ENCODE results near the gene PDGFRA.

Gene PDGFRA

DNA sequence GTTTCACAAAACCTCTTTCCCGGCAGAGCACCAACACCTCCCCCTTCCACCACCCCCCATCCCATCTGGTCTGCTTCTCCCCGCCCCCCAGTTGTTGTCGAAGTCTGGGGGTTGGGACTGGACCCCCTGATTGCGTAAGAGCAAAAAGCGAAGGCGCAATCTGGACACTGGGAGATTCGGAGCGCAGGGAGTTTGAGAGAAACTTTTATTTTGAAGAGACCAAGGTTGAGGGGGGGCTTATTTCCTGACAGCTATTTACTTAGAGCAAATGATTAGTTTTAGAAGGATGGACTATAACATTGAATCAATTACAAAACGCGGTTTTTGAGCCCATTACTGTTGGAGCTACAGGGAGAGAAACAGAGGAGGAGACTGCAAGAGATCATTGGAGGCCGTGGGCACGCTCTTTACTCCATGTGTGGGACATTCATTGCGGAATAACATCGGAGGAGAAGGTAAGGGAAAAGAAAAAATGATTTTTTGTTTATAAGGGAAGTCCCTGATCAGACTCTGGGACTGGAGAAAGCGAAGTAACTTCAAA is at the start of gene PDGFRA:
Gene PDGFRA, plus strand, starts transcription at position 333 of the 541 bp plus-strand sequence. CDS start 29,476 bp downstream, outside the sequence.
- H3K4me3 ChIP-seq (ENCODE audit: low read length): peak within 1 kb of the TSS; percentile 87

GRCh38 chr4:54184581-54184980 is 44.5 kb upstream of the PDGFRA start:
- Histone ChIP-seq H3K4me1 (ENCODE audit: control insufficient read depth, insufficient read depth, low read length) (no peaks in the 10 kb centered on the region), H3K36me3 (ENCODE audit: control insufficient read depth, insufficient read depth, low read length, severe bottlenecking) (no peaks in the 10 kb centered on the region), H3K9me3 (ENCODE audit: control insufficient read depth, low read length) (no peaks in the 10 kb centered on the region), H3K4me3 (ENCODE audit: low read length) (no peak overlapping the region), H3K9ac (ENCODE audit: low read length) (no peak overlapping the region), H3K27me3 (replicated peaks; ENCODE audit: control insufficient read depth, insufficient read depth, low read length) (no peaks in the 10 kb centered on the region)
- DNase-seq (ENCODE audit: low read depth): no peak

More for the DNA sequence above, at the start of gene PDGFRA:
- Histone ChIP-seq H3K9me3 (ENCODE audit: control insufficient read depth, low read length) (no peaks in the 10 kb centered on the region), H3K27me3 (replicated peaks; ENCODE audit: control insufficient read depth, insufficient read depth, low read length) (no peaks in the 10 kb centered on the region), H3K36me3 (ENCODE audit: control insufficient read depth, insufficient read depth, low read length, severe bottlenecking) (peaks cover 10% of the 10 kb centered on the region), H3K4me1 (ENCODE audit: control insufficient read depth, insufficient read depth, low read length) (peaks cover 32% of the 10 kb centered on the region), H3K9ac (ENCODE audit: low read length) (peak within 1 kb of the TSS; percentile 99)
- peak; percentile 96 for DNase-seq (ENCODE audit: low read depth)

- Histone ChIP-seq H3K27me3 (replicated peaks; ENCODE audit: control insufficient read depth, insufficient read depth, low read length) (no peaks in the 10 kb centered on the region), H3K9me3 (ENCODE audit: control insufficient read depth, low read length) (no peaks in the 10 kb centered on the region), H3K4me3 (ENCODE audit: low read length) (no peak overlapping the region), H3K9ac (ENCODE audit: low read length) (no peak overlapping the region), H3K4me1 (ENCODE audit: control insufficient read depth, insufficient read depth, low read length) (no peaks in the 10 kb centered on the region), H3K36me3 (ENCODE audit: control insufficient read depth, insufficient read depth, low read length, severe bottlenecking) (no peaks in the 10 kb centered on the region)
- no peak for DNase-seq (ENCODE audit: low read depth)
These were observed 43.9 kb upstream of the PDGFRA start for GRCh38 chr4:54185044-54185780.

DNA sequence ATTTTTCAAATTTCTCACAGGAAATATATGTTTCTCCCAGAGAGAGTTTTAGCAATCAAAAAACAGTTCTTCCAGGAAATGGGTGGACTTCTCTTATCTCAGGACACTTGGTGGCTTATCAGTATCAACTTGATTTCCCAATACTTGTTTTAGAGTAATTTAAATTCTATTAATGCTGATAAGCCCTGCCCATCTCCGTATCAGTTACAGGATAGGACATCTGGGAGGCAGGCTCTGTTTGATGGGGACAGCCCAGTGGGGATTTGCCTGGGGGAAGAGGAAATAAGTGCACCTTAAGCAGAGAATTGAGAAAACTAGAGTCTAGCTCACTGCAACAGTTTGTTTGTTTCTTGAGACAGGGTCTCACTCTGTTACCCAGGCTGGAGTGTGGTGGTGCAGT is 43.2 kb upstream of the PDGFRA start:
- no peak overlapping the region for H3K9ac ChIP-seq (ENCODE audit: low read length)
- DNase-seq (ENCODE audit: low read depth): no peak
- no peaks in the 10 kb centered on the region for H3K4me1 ChIP-seq (ENCODE audit: control insufficient read depth, insufficient read depth, low read length)
- H3K27me3 ChIP-seq (replicated peaks; ENCODE audit: control insufficient read depth, insufficient read depth, low read length): no peaks in the 10 kb centered on the region
- H3K4me3 ChIP-seq (ENCODE audit: low read length): no peak overlapping the region
- H3K9me3 ChIP-seq (ENCODE audit: control insufficient read depth, low read length): no peaks in the 10 kb centered on the region
- no peaks in the 10 kb centered on the region for H3K36me3 ChIP-seq (ENCODE audit: control insufficient read depth, insufficient read depth, low read length, severe bottlenecking)

- Histone ChIP-seq H3K36me3 (ENCODE audit: control insufficient read depth, insufficient read depth, low read length, severe bottlenecking) (no peaks in the 10 kb centered on the region), H3K4me3 (ENCODE audit: low read length) (no peak overlapping the region), H3K9ac (ENCODE audit: low read length) (no peak overlapping the region), H3K9me3 (ENCODE audit: control insufficient read depth, low read length) (no peaks in the 10 kb centered on the region), H3K4me1 (ENCODE audit: control insufficient read depth, insufficient read depth, low read length) (no peaks in the 10 kb centered on the region), H3K27me3 (replicated peaks; ENCODE audit: control insufficient read depth, insufficient read depth, low read length) (no peaks in the 10 kb centered on the region)
- DNase-seq (ENCODE audit: low read depth): no peak
These were observed 42.7 kb upstream of the PDGFRA start for GRCh38 chr4:54186371-54186770.

- Histone ChIP-seq H3K9me3 (ENCODE audit: control insufficient read depth, low read length) (no peaks in the 10 kb centered on the region), H3K9ac (ENCODE audit: low read length) (no peak overlapping the region)
- DNase-seq (ENCODE audit: low read depth): no peak
These were observed 41.9 kb upstream of the PDGFRA start for GRCh38 chr4:54187148-54187547.

GRCh38 chr4:54189140-54189539 is 40.0 kb upstream of the PDGFRA start:
- DNase-seq (ENCODE audit: low read depth): peak; percentile 52
- no peaks in the 10 kb centered on the region for H3K9me3 ChIP-seq (ENCODE audit: control insufficient read depth, low read length)
- H3K27me3 ChIP-seq (replicated peaks; ENCODE audit: control insufficient read depth, insufficient read depth, low read length): no peaks in the 10 kb centered on the region
- H3K9ac ChIP-seq (ENCODE audit: low read length): no peak overlapping the region
- H3K36me3 ChIP-seq (ENCODE audit: control insufficient read depth, insufficient read depth, low read length, severe bottlenecking): no peaks in the 10 kb centered on the region
- no peaks in the 10 kb centered on the region for H3K4me1 ChIP-seq (ENCODE audit: control insufficient read depth, insufficient read depth, low read length)
- no peak overlapping the region for H3K4me3 ChIP-seq (ENCODE audit: low read length)

More at GRCh38 chr4:54187148-54187547, 41.9 kb upstream of the PDGFRA start:
- Histone ChIP-seq H3K27me3 (replicated peaks; ENCODE audit: control insufficient read depth, insufficient read depth, low read length) (no peaks in the 10 kb centered on the region), H3K4me1 (ENCODE audit: control insufficient read depth, insufficient read depth, low read length) (no peaks in the 10 kb centered on the region), H3K4me3 (ENCODE audit: low read length) (no peak overlapping the region), H3K36me3 (ENCODE audit: control insufficient read depth, insufficient read depth, low read length, severe bottlenecking) (no peaks in the 10 kb centered on the region)

DNA sequence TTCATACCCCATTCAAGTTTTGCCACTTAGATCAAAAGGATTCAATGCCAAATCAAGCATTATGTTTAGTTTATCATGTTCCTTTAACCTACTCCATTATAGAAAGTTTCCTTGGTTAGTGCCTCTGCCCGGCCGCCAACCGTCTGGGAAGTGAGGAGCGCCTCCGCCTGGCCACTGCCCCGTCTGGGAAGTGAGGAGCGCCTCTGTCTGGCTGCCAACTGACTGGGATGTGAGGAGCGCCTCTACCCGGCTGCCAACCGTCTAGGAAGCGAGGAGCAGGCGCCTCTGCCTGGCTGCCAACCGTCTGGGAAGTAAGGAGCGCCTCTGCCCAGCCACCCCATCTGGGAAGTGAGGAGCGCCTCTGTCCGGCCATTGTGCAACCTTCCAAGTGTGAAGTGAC is 36.3 kb upstream of the PDGFRA start:
- no peak overlapping the region for H3K4me3 ChIP-seq (ENCODE audit: low read length)
- DNase-seq (ENCODE audit: low read depth): no peak
- no peaks in the 10 kb centered on the region for H3K9me3 ChIP-seq (ENCODE audit: control insufficient read depth, low read length)
- H3K9ac ChIP-seq (ENCODE audit: low read length): no peak overlapping the region
- H3K4me1 ChIP-seq (ENCODE audit: control insufficient read depth, insufficient read depth, low read length): peaks cover 8% of the 10 kb centered on the region
- H3K36me3 ChIP-seq (ENCODE audit: control insufficient read depth, insufficient read depth, low read length, severe bottlenecking): no peaks in the 10 kb centered on the region
- no peaks in the 10 kb centered on the region for H3K27me3 ChIP-seq (replicated peaks; ENCODE audit: control insufficient read depth, insufficient read depth, low read length)

DNA sequence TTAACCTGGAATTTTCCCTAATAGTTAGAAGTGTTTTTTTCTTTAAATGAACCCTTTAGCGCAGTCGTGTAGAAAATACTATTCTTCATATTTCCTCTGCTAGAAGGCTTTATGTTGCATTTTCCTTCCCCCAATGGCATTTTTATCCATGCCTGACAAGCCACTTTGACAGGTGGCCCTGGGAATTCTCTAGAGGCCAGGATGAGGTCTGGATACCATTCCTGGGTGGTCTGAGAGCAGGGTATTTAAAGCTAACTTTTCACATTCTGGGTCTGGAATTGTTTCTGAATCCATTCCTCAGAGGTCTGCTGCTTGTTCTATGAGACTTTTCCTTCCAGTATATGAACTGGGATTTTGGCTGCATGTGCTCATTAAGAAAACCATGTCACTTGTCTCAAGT is 31.2 kb upstream of the PDGFRA start:
- peaks cover 8% of the 10 kb centered on the region for H3K4me1 ChIP-seq (ENCODE audit: control insufficient read depth, insufficient read depth, low read length)
- H3K9me3 ChIP-seq (ENCODE audit: control insufficient read depth, low read length): no peaks in the 10 kb centered on the region
- no peak overlapping the region for H3K4me3 ChIP-seq (ENCODE audit: low read length)
- no peaks in the 10 kb centered on the region for H3K27me3 ChIP-seq (replicated peaks; ENCODE audit: control insufficient read depth, insufficient read depth, low read length)
- H3K36me3 ChIP-seq (ENCODE audit: control insufficient read depth, insufficient read depth, low read length, severe bottlenecking): no peaks in the 10 kb centered on the region
- DNase-seq (ENCODE audit: low read depth): no peak
- H3K9ac ChIP-seq (ENCODE audit: low read length): peak overlapping the region; percentile 50

DNA sequence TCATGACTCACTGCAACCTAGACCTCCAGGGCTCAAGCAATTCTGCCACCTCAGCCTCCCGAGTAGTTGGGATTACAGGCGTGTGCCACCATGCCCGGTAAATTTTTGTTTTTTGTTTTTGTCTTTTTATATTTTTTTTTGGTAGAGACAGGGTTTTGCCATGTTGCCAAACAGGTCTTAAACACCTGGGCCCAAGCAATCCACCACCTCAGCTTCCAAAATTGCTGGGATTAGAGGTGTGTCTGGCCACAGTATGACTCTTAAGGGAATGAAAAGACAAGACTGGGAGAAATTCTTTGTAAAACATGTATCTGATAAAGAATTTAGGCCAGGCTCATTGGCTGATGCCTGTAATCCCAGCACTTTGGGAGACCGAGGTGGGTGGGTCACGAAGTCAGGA is 29.2 kb upstream of the PDGFRA start:
- no peaks in the 10 kb centered on the region for H3K9me3 ChIP-seq (ENCODE audit: control insufficient read depth, low read length)
- H3K4me3 ChIP-seq (ENCODE audit: low read length): no peak overlapping the region

GRCh38 chr4:54209617-54210016 is 19.5 kb upstream of the PDGFRA start:
- H3K36me3 ChIP-seq (ENCODE audit: control insufficient read depth, insufficient read depth, low read length, severe bottlenecking): no peaks in the 10 kb centered on the region
- no peaks in the 10 kb centered on the region for H3K9me3 ChIP-seq (ENCODE audit: control insufficient read depth, low read length)
- H3K27me3 ChIP-seq (replicated peaks; ENCODE audit: control insufficient read depth, insufficient read depth, low read length): no peaks in the 10 kb centered on the region
- peaks cover 13% of the 10 kb centered on the region for H3K4me1 ChIP-seq (ENCODE audit: control insufficient read depth, insufficient read depth, low read length)
- H3K4me3 ChIP-seq (ENCODE audit: low read length): no peak overlapping the region
- no peak for DNase-seq (ENCODE audit: low read depth)
- H3K9ac ChIP-seq (ENCODE audit: low read length): no peak overlapping the region

More for the DNA sequence above, 29.2 kb upstream of the PDGFRA start:
- no peak for DNase-seq (ENCODE audit: low read depth)
- Histone ChIP-seq H3K9ac (ENCODE audit: low read length) (no peak overlapping the region), H3K27me3 (replicated peaks; ENCODE audit: control insufficient read depth, insufficient read depth, low read length) (no peaks in the 10 kb centered on the region), H3K36me3 (ENCODE audit: control insufficient read depth, insufficient read depth, low read length, severe bottlenecking) (no peaks in the 10 kb centered on the region), H3K4me1 (ENCODE audit: control insufficient read depth, insufficient read depth, low read length) (peaks cover 8% of the 10 kb centered on the region)
